Naive B cell (primary cell): ENCODE measurements around the gene PHACTR1. TPM values are rescaled to one million over a fixed set of nuclear protein-coding genes. Genes with fewer than 3 reads are reported as not detected.

ENCODE experiments used
- ATAC-seq, 2 donors: fragments of 150-1000 bp; cut with Tn5 transposase; 2 replicates each; pipeline ENCODE4 v1.10.0; 2021; ENCODE audit warnings: low read depth in 2 of 2, mild to moderate bottlenecking in 2 of 2, moderate library complexity in 2 of 2
- DNase-seq: peaks from one replicate; pipeline ENCODE4 v3.0.0; 2022
- H3K27ac Mint-ChIP-seq, 6 donors: one replicate each; pipeline ENCODE4 v1.8.0; 2020 to 2022; ENCODE audit warnings: mild to moderate bottlenecking in 6 of 6, mixed read lengths in 6 of 6, moderate library complexity in 5 of 6, inconsistent platforms in 2 of 6
- H3K27me3 Mint-ChIP-seq, 3 donors: one replicate each; pipeline ENCODE4 v1.8.0; 2021 to 2022; ENCODE audit warnings: mixed read lengths in 3 of 3, mild to moderate bottlenecking in 1 of 3
- H3K36me3 Mint-ChIP-seq, 2 donors: one replicate each; pipeline ENCODE4 v1.8.0; 2020 to 2022; ENCODE audit warnings: mixed read lengths in 2 of 2, inconsistent platforms in 1 of 2, mild to moderate bottlenecking in 1 of 2
- H3K4me1 Mint-ChIP-seq, 3 donors: one replicate each; pipeline ENCODE4 v1.8.0; 2020 to 2022; ENCODE audit warnings: mixed read lengths in 3 of 3, inconsistent platforms in 1 of 3, mild to moderate bottlenecking in 1 of 3, moderate library complexity in 1 of 3
- H3K4me3 Mint-ChIP-seq, 8 donors: one replicate each; pipeline ENCODE4 v1.8.0; 2020 to 2022; ENCODE audit warnings: mild to moderate bottlenecking in 8 of 8, mixed read lengths in 8 of 8, moderate library complexity in 8 of 8, inconsistent platforms in 2 of 8
- H3K9me3 Mint-ChIP-seq, 7 donors: one replicate each; pipeline ENCODE4 v1.8.0; 2020 to 2022; ENCODE audit warnings: mixed read lengths in 7 of 7, mild to moderate bottlenecking in 5 of 7, inconsistent platforms in 2 of 7, moderate library complexity in 1 of 7
- polyA plus RNA-seq, 6 donors: library from polyadenylated mRNA; unstranded; fragments of 300-500 nt; fragmentation: Illumina TruSeq; gene quantifications; one replicate each; pipeline ENCODE4 v1.2.3, GENCODE V29; 2021; ENCODE audit warnings: low read depth in 6 of 6

PHACTR1 gene
- polyA plus RNA-seq, 6 donors from 2014 or later = 61.4 to 110 (median 75.1) TPM

DNA sequence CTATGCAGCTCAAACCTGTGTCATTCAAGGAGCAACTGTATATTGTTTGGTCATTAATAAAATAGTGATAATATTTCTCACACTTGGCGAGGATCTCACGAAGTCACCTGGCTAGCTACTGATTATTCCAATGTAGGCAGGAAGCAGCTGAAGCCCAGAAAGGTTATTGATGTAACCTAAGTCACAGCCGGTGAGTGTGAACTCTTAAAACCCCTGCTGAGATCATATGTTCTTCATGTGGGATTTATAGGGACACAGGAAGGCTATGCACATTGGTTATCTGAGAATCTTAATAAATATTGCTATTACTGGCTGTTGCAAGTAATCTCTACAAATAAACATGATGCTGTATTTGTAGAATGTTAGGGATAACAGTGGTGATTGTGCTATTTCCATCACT, 450.3 kb downstream of the PHACTR1 start:
- DNase-seq = no peak
- no peaks in the 10 kb centered on the region for H3K36me3 Mint-ChIP-seq

DNA sequence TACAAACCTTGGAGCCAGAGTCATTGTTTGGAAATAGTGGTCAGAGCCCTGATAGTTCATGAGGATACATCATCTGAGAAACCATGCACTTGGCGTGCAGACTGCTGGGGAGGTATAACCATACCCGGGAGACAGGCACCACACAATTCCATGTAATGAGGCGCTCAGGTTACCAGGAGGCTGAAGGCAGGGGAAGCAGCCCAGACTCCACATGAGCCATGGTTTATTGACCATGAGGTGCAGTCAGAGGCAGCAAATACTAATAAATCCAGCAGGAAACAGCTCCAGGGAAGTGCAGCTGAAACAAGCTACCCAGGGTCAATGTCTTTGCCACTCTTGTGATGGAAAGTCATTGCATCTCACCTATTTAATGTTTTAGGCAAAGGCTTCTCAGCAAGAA, 455.7 kb downstream of the PHACTR1 start:
- DNase-seq (no peak), ATAC-seq (no peak)
- H3K4me3 Mint-ChIP-seq = no peak overlapping the region
- no peaks in the 10 kb centered on the region for H3K36me3 Mint-ChIP-seq
- peaks cover 0 to 1% (median 0%) of the 10 kb centered on the region in 7 donors for H3K9me3 Mint-ChIP-seq
- no peak overlapping the region for H3K27ac Mint-ChIP-seq
- H3K4me1 Mint-ChIP-seq = no peaks in the 10 kb centered on the region
- peaks cover 0 to 19% (median 5%) of the 10 kb centered on the region in 3 donors for H3K27me3 Mint-ChIP-seq

More for the DNA sequence above, 450.3 kb downstream of the PHACTR1 start:
- Mint-ChIP-seq H3K27me3 (peaks cover 0 to 11% (median 0%) of the 10 kb centered on the region in 3 donors), H3K4me1 (peaks cover 6 to 7% (median 6%) of the 10 kb centered on the region in 3 donors), H3K27ac (no peak overlapping the region), H3K4me3 (no peak overlapping the region), H3K9me3 (peaks cover 0 to 1% (median 0%) of the 10 kb centered on the region in 7 donors)
- ATAC-seq = no peak

DNA sequence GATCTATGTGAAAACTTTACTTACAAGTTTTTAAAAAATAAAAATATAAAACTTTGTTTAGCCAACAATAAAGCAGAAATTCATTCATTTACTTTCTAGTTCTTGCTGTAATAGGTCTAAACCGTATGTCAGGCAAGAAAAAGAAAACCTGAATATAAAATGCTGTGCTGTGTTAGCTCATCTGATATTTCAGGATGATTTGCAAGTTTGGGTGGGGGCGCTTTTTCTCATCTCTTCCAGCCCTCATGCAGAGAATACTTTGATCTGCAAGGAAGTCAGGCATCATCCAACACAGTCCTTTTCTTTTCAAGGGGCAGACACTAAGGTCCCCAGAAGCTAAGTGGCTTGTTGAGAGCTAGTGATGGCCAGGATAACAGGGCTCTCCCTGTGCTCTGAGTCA, 458.5 kb downstream of the PHACTR1 start:
- no peaks in the 10 kb centered on the region for H3K36me3 Mint-ChIP-seq
- no peak for ATAC-seq
- H3K9me3 Mint-ChIP-seq = peaks cover 0 to 1% (median 0%) of the 10 kb centered on the region in 7 donors
- peaks cover 4 to 10% (median 4%) of the 10 kb centered on the region in 3 donors for H3K4me1 Mint-ChIP-seq
- DNase-seq = no peak
- H3K4me3 Mint-ChIP-seq = no peak overlapping the region
- H3K27ac Mint-ChIP-seq = peak overlapping the region in 1 of 6 donors; percentile 65
- H3K27me3 Mint-ChIP-seq = peaks cover 5 to 8% (median 5%) of the 10 kb centered on the region in 3 donors

DNA sequence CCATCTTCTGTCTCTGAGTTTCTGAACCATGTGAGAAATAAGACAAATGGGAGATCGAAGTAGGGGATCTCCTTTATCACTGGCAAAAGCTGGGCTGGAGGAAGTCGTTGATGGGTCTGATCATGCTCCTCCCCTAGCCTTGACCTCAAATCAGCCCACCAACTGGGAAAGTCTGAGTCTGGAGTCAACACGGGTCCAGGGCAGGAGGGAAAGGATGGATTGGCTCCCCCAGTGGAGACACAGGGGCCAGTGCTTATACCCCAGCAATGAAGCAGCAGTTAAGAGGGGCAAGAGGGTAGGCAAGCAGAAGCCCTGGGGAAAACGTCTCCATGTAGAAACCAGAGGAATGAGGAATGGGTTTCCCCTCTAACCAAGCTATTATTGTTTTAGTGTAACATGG, 459.2 kb downstream of the PHACTR1 start:
- H3K27ac Mint-ChIP-seq = peak overlapping the region in 1 of 6 donors; percentile 13
- no peak overlapping the region for H3K4me3 Mint-ChIP-seq
- ATAC-seq (no peak), DNase-seq (no peak)
- no peaks in the 10 kb centered on the region for H3K36me3 Mint-ChIP-seq
- peaks cover 5 to 8% (median 5%) of the 10 kb centered on the region in 3 donors for H3K27me3 Mint-ChIP-seq
- H3K4me1 Mint-ChIP-seq = peaks cover 4 to 10% (median 4%) of the 10 kb centered on the region in 3 donors
- no peaks in the 10 kb centered on the region for H3K9me3 Mint-ChIP-seq

DNA sequence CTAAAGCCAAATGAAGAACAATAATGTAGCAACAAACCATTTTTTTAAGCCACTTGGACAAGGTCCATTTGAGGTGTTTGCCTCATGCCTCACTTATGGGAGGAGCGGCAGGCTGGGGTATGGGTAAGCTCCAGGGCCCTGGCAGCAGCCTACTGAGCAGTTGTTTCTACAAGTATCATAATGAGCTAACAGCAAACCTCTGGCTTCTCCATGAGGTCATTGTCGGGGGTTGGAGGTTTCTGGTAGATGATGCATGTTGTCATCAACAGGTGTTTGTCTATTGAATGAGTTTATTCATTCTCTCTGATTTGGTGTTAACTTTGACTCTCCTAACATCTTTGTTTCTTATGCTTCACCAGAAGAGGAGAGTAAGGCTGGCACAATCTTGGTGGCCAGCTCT, 461.1 kb downstream of the PHACTR1 start:
- peaks cover 5 to 8% (median 5%) of the 10 kb centered on the region in 3 donors for H3K27me3 Mint-ChIP-seq
- no peaks in the 10 kb centered on the region for H3K9me3 Mint-ChIP-seq
- no peak overlapping the region for H3K27ac Mint-ChIP-seq
- peaks cover 4 to 10% (median 4%) of the 10 kb centered on the region in 3 donors for H3K4me1 Mint-ChIP-seq
- H3K36me3 Mint-ChIP-seq = no peaks in the 10 kb centered on the region
- H3K4me3 Mint-ChIP-seq = no peak overlapping the region
- DNase-seq (no peak), ATAC-seq (no peak)

DNA sequence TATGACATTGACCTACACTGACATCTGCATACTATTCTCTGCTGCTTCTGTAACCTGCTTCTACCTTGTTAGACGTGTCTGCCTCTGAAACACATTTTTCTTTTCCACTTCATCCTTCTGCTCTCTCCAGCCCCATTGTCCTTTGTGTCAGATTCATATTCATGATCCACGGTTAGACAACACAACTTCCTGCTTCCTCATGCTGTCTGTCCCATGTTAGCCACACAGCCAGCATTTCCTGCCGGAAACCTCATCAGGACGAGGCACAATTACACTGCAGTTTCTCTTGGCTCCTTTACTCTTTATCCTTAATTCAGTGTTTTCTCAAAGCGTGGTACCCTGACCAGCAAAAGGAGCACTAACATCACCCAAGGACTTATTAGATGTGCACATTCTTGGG, 461.5 kb downstream of the PHACTR1 start:
- no peaks in the 10 kb centered on the region for H3K9me3 Mint-ChIP-seq
- no peak overlapping the region for H3K4me3 Mint-ChIP-seq
- no peak for ATAC-seq
- H3K27ac Mint-ChIP-seq = peak overlapping the region in 2 of 6 donors; percentile 7 to 69
- peaks cover 4 to 10% (median 4%) of the 10 kb centered on the region in 3 donors for H3K4me1 Mint-ChIP-seq
- H3K36me3 Mint-ChIP-seq = no peaks in the 10 kb centered on the region
- peaks cover 5 to 8% (median 5%) of the 10 kb centered on the region in 3 donors for H3K27me3 Mint-ChIP-seq
- DNase-seq = no peak

DNA sequence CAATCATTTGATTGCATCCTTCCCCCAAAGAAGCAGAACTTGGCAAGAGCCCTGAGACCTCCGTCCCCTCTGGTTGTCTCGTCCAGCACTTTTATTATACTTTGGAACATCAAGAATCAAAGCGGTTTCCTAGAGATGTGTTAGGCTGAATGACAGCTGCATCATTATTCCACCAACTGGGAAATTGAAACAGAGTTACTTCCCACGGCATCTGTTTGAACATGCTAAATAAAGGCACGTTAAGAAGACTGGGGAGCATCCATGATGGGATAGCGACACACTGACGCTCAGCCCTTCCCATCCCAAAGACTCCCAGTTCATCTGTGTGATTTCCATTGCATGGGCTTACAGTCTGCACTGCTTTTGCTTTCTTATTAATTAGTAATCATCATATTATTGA, 464.0 kb downstream of the PHACTR1 start:
- Mint-ChIP-seq H3K27me3 (peaks cover 4 to 21% (median 5%) of the 10 kb centered on the region in 3 donors), H3K9me3 (no peaks in the 10 kb centered on the region), H3K4me1 (peaks cover 4 to 10% (median 4%) of the 10 kb centered on the region in 3 donors), H3K4me3 (no peak overlapping the region), H3K27ac (no peak overlapping the region), H3K36me3 (no peaks in the 10 kb centered on the region)
- DNase-seq (no peak), ATAC-seq (no peak)

DNA sequence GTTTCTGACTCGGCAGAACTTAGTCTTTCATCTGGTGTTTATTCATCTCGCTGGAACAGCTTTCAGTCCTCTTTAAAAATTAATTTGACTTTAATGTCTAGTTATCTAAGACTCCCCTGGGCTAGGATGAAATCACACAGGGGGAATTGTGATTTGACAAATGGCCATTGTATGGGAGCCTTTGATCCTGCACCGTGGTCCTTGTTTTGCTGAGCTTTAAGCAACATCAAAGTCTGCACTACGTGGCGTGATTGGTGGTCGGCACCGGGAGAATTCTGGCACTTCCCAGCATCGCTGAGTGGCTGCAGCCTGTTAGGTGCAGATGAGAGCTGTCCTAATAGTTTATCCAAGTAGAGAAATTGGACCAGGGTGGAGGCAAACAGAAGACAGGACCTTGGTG, 464.8 kb downstream of the PHACTR1 start:
- H3K4me3 Mint-ChIP-seq = no peak overlapping the region
- H3K27ac Mint-ChIP-seq = no peak overlapping the region
- no peaks in the 10 kb centered on the region for H3K36me3 Mint-ChIP-seq
- H3K4me1 Mint-ChIP-seq = peaks cover 4 to 10% (median 4%) of the 10 kb centered on the region in 3 donors
- ATAC-seq = no peak
- H3K27me3 Mint-ChIP-seq = peaks cover 0 to 15% (median 5%) of the 10 kb centered on the region in 3 donors
- no peak for DNase-seq
- H3K9me3 Mint-ChIP-seq = no peaks in the 10 kb centered on the region

DNA sequence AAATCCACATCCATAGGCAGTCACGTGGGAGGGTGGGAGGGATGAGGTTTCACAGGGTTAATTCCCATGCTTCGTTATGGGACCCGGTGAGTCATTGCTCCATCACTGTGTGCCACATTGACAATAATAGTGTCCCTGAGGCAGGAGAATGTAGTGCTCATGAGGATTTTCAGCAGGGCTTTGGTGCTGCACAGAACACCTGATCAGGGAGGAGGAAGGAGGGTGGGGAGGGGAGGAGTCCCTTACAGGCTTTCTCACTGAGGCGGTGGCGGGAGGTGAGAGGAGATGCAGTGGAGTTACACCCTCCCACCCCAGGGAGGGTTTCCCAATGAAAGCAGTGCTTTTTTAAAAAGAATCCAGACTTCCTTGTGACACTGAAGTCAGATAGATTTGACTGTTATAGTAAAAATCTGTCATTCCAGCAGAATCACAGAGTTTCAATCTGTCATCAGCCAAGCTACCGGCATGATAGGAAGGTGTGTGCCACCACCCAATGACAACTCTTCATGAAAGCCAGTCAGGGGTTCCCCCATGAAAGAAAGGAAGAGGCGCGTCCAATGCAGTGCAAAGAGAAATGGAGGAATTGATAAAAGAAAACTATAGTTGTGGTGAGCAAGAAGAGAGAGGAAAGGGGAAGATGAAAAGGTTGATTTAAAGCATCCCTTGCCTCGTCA, 467.0 kb downstream of the PHACTR1 start:
- Mint-ChIP-seq H3K4me3 (no peak overlapping the region), H3K9me3 (no peaks in the 10 kb centered on the region), H3K36me3 (no peaks in the 10 kb centered on the region), H3K27me3 (peaks cover 0 to 15% (median 0%) of the 10 kb centered on the region in 3 donors), H3K27ac (peak overlapping the region in 1 of 6 donors; percentile 56), H3K4me1 (peaks cover 0 to 2% (median 0%) of the 10 kb centered on the region in 3 donors)
- no peak for DNase-seq
- no peak for ATAC-seq

DNA sequence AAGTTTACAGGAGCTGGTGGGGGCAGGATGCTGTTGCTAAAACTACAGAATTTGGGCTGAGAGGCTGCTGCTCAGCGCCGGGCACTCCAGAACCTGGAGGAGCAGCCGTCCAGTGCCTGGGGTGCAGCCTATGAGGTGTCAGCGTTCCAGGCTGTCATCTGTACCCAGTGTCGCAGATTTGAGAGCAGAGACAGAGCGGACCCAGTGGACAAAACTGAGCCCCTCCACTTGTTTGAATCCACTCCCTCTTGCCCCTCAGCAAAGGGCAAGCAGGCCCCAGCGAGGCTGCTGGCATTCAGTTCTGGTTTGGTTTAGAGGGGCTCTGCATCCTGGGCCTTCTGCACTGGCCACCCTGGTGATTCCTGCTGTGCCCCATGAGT, 467.5 kb downstream of the PHACTR1 start:
- no peak overlapping the region for H3K4me3 Mint-ChIP-seq
- H3K27ac Mint-ChIP-seq = no peak overlapping the region

DNA sequence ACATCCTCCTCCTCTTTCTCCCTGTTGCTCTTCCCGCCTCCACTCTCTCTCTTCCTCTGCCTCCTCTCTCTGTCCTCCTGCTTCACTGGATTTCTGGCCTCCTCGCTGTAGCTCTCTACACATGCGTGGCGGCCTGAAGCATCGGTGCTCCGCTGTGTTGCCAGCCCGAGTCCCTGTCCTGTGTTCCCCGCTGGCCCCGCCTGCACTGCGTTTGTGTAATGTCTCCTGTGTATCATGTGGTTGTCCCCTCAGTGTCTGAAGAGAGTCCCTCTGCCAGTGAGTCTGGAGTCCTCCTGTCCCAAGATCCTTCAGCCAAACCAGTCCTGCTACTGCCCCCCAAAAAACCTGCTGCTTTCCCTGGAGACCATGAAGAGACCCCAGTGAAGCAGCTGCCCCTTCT, 468.0 kb downstream of the PHACTR1 start:
- DNase-seq (no peak), ATAC-seq (no peak)
- Mint-ChIP-seq H3K9me3 (no peaks in the 10 kb centered on the region), H3K27ac (no peak overlapping the region), H3K27me3 (peaks cover 0 to 15% (median 0%) of the 10 kb centered on the region in 3 donors), H3K4me1 (no peaks in the 10 kb centered on the region), H3K4me3 (no peak overlapping the region), H3K36me3 (no peaks in the 10 kb centered on the region)

More for the DNA sequence above, 467.5 kb downstream of the PHACTR1 start:
- H3K4me1 Mint-ChIP-seq = no peaks in the 10 kb centered on the region
- no peaks in the 10 kb centered on the region for H3K9me3 Mint-ChIP-seq
- no peaks in the 10 kb centered on the region for H3K36me3 Mint-ChIP-seq
- H3K27me3 Mint-ChIP-seq = peaks cover 0 to 15% (median 0%) of the 10 kb centered on the region in 3 donors
- DNase-seq (no peak), ATAC-seq (no peak)

DNA sequence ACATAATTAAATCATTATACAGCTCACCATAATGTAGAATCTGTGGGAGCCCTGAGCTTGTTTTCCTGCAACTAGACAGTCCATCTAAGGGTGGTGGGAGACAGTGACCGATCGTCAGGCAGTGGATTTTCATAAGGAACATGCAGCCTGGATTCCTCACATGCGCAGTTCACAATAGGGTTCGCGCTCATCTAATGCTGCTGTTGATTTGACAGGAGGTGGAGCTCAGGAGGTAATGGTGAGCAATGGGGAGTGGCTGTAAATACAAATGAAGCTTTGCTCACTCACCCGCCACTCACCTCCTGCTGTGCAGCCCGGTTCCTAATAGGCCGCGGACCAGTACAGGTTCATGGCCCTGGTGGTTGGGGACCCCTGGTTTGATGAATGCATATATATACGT, 470.3 kb downstream of the PHACTR1 start:
- Mint-ChIP-seq H3K36me3 (no peaks in the 10 kb centered on the region), H3K27ac (peak overlapping the region in 1 of 6 donors; percentile 49), H3K27me3 (peaks cover 0 to 15% (median under 1%) of the 10 kb centered on the region in 3 donors), H3K4me1 (peaks cover 6 to 8% (median 7%) of the 10 kb centered on the region in 3 donors), H3K4me3 (no peak overlapping the region), H3K9me3 (no peaks in the 10 kb centered on the region)
- ATAC-seq (no peak), DNase-seq (no peak)

DNA sequence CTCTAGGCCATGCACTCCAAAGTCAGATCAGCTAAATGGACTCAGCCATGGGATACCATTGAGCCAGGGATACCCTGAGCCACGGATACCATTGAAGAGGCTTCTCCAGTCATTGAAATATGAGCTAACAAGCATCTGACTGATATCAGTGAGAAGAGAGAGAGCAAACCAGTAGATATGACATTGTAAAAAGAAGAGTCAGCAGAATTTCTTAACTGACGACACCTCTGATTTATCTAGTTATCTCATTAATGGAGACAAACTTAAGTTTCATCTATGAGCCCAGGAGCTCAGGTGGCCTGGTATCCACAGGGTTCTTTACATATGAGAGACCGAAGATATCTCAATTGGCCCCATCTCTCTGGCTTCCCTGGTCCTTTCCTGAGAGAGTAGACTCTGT, 471.1 kb downstream of the PHACTR1 start:
- H3K36me3 Mint-ChIP-seq = no peaks in the 10 kb centered on the region
- H3K27me3 Mint-ChIP-seq = peaks cover 0 to 15% (median 9%) of the 10 kb centered on the region in 3 donors
- DNase-seq = no peak
- H3K4me3 Mint-ChIP-seq = no peak overlapping the region
- H3K27ac Mint-ChIP-seq = peak overlapping the region in 1 of 6 donors; percentile 2
- no peak for ATAC-seq
- H3K4me1 Mint-ChIP-seq = peaks cover 6 to 13% (median 8%) of the 10 kb centered on the region in 3 donors
- no peaks in the 10 kb centered on the region for H3K9me3 Mint-ChIP-seq

DNA sequence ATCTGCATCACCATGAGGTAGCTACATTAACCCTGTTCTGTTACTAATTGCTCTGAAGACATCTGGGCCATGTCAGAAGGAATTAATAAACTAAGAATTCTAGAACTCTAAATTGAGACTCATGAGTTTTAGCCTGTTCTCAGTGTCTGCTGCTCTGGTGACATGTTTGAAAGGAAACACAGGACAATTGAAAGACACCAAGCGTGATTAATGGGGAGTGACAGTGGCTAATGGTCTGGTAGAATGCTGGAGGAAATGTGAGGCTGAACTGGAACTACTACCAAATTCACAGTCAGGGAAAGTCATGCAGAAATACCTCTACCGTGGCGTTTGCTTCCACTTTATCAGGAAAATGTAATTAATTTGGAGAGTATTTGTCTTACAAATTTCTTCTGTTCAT, 471.7 kb downstream of the PHACTR1 start:
- ATAC-seq (no peak), DNase-seq (no peak)
- peaks cover 6 to 13% (median 8%) of the 10 kb centered on the region in 3 donors for H3K4me1 Mint-ChIP-seq
- no peaks in the 10 kb centered on the region for H3K36me3 Mint-ChIP-seq
- H3K27ac Mint-ChIP-seq = no peak overlapping the region
- peaks cover 0 to 15% (median 9%) of the 10 kb centered on the region in 3 donors for H3K27me3 Mint-ChIP-seq
- H3K4me3 Mint-ChIP-seq = no peak overlapping the region
- H3K9me3 Mint-ChIP-seq = no peaks in the 10 kb centered on the region
